HG03066 (cell line): ENCODE measurements around the gene VAX1.
"Not testable (repeated sequence)": the region's sequence is repeated elsewhere in the genome, so short reads cannot be mapped to it uniquely, and the experiment has no call there.

Experiments used
- ATAC-seq: cut with Tn5 transposase; IDR thresholded peaks from one replicate; pipeline ENCODE4 v1.9.1; 2021; ENCODE audit warnings: low read depth; ENCODE audit not compliant: unreplicated experiment

The VAX1 gene

DNA sequence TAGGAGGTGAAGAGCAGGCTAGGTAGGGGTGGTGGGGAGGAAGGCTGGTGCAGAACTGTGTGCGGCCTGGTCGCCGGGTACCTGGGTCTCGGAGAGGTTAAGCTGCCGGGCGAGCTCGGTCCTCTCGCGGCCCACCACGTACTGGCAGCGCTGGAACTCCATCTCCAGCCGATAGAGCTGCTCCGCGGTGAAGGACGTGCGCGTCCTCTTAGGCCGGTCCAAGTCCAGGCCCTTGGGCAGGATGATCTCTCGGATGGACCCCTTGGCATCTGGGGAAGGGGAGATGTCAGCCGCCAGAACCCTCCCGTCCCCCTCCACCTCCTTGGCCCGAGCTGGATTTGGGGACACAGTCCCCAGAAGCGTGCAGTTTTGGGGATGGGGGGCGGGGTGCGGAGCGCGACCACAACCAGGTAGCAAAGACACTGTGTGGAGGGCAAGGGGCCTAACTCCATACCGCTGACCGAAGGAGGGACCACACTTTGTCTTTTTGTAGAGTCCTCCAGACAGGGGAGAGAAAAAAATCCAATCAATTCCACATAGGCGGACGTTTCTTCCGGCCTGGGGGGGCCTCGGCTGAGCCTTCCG lies 1.6 kb downstream of the VAX1 start:
- no peak for ATAC-seq

DNA sequence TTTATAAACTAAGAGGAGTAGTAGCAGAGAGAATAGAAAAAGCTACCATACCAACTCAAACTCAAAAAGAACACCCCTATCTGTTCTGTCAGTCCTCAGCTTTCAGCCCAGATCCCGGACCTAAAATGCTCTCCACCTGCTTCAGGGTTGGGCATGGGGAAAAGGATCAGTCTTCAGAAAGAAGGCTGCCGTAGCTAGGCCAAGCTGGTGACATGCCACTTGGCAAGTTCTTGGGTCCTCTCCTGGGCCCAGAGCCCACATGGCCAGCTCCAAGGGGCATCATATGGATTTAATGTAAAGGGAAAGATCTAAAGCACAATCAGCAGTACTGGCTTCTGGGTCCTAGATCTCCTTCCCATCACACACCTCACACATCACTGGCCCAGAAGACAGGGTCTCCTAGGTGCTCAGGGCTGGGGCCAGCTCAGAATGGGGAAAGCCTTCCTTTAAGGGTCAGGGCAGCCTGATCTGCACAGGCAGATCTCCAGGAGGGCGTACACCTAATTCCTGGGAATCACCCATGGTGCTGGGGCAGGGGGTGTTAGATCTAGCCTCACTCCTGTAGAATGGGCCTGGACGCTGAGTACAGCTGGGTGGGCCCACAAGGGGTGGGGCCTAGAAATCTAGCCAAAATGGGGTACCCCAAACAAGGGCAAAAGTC lies 2.5 kb downstream of the VAX1 start:
- no peak for ATAC-seq

DNA sequence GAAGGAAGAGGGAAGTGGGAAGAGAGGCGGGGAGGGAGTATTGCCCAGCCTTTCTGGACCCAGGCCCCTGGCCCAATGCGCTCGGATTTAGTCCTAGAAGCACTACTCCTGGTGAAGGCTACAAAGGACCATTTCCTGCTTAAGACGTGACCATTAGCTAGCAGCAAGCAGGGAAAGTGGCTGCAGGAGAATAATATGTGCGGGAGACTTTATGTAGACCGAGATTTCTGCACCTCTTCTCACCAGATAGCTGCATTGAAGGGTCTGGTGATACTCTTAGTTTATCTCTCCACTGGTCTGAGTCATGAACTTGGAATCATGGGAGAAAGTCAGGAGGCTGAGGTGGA lies 3.1 kb downstream of the VAX1 start:
- no peak for ATAC-seq

DNA sequence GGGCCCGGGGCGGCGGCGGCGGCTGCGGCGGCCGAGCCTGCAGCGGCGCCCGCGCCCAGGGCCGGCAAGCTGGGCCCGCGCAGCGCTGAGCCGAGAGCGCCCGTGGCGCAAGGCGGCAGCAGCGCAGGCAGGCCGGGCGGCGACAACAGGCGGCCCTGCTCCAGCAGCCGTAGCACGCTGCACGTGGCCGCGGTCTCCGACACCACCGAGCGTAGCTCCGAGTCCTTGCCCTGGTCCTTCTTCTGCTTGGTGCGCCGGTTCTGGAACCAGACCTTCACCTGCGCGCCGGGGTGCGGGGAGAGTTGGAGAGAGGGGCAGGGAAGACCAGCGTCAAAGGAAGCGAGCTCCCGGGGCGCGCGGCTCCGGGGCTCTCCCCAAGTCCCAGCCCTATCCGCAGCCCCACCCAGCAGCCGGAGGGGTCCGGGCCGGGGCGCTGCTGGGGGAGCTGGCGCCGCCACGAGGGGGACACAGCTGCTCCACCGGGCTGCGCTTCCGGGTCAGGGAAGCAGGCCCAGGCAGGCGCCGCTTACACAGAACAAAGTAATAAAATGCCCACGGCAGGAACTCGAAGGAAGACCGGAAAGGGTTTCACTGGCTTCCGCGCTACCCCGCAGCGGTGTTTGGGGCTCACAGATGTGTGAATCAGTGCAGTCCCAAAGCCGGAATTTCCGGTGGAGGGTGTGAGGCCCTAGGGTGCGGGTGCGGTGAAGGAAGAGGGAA lies 3.6 kb downstream of the VAX1 start:
- ATAC-seq, result no peak

DNA sequence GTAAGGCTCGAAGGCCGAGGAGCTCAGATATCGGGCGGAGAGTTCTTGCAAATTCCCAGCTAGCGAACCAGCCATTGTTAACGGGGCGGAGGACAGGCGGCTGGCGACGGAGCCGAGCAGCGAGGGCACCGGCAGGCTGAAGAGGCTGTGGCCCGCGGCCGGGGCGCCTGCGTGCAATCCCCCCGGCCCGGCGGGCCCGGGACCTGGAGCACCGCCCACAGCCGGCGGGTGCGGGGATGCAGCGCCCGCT lies 4.1 kb downstream of the VAX1 start:
- no peak for ATAC-seq

DNA sequence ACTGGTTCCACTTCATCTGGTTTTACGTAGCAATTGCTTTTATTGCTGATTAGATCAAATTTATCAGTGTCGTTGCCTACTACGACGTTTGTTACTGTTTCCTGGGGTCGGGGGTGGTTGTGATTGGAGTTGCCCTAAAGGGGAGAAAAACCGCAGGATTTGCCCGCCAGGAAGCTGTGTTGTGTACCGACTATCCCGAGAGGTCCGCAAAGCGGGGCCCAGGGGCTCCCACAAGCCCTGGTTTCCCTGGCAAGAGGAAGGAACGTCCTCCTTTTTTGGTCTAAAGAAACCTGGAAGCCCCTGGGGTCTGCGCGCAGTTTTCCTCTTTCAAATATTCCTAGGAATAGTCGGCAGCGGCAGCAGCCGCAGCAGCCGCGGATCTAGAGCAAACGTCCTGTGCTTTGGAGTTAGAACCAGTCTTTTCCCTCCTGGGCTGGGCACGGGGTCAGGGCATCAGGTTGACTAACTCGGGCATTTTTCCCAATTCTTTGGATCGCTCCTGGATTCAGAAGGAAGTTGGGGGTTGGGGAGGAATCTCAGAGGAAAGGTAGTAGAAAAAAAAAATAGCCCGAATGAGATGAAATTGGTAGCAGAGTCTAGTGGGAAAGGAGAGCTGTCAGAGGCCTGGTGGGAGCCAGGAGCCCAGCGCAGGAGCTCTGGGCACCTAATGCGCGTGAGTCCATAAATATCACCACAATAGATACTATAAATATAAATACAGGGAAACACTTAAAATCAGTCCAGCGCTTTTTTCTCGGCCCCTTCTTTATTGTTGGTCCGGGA lies 4.6 kb downstream of the VAX1 start:
- no peak for ATAC-seq

DNA sequence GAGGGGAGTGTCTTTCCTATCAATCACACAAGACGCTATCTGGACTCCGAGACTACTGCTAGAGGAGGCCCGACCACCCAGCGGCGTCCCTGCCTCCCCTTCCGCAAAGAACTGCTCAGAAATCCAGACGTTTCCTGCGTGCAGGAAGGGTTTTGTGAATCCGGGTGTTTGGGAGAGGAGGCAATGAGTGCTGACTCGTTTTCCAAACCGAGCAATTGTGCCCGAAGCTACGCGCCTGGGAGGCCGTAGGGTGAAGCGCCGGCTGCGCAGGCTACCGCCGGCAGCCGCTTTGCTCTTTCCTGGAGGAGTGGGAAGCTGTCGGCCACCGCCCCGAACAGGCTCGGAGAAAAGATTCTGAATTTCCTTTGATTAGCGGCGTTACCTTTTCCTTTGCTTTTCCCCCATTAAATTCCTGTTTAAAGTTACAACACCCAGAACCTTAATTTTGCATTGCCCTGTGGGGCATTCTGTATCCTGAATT lies 5.3 kb downstream of the VAX1 start:
- ATAC-seq, result no peak

DNA sequence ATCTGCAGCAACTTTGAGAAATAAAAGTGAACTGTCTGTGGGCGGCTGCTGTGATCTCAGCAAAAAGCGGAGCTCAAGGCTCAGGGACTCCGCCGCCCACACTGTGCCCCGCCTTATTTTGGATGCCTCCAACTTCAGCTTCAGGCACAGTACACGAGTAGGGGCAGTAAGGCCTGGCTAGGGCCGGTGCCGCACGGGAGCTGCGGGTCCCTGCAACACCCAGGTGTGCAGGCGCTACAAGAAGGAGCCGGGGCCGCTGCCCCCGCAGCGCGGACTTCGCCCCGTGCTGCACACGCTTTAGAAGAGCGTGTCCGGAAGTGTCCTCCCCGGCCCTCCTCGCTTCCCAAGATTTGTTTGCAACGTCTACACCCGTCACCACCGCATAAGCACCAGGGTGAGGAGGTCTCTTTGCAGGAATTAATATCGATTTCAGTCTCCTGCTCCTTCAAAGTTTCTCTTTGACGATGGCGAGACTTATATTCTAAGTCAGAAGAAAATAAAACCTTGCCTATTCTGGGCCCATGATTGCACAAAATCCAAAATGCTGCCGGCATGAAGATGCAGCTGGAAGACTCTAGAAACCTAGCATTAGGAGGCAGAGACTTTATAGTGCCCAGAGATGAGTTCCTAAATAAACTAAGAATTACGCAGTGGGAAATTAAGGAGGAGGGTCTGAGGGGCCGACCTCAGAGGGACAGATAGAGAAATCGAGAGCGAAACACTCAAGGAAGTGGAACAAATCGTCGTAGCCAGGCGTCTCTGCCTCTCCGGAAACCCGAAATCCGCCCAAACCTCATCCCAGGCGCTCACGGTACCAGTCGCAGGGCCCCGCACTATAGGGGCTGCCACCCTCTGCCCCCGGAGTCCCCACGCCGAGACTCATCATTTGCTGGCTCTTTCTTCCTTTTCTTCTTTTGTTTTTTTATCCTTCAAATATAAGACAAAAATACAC lies 6.4 kb downstream of the VAX1 start:
- no peak for ATAC-seq

DNA sequence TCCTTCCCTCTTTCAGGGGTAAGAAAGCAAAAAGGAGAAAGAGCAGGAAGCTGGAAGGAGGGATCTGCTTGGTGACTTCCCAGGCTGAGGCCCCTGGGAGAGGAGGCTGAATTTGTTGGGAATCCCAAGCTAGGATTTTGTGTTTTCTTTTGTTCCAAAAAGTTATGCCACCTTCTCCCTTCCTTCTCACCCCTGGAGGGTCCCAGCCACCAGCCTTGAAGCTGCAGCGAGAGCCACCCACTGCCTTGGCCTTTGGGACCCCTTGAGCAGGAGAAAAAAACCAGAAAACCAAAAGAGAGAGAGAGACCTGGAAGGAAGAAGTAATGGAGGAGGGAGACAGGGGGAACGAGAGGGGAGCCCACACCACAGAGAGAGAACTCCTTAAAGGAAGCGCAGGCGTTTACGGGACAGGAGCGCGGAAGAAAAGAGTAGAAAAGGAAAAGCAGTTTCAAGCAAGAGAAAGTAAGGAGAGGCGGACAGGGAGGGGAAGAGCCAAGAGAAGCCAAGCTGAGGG lies 7.2 kb downstream of the VAX1 start:
- no peak for ATAC-seq

DNA sequence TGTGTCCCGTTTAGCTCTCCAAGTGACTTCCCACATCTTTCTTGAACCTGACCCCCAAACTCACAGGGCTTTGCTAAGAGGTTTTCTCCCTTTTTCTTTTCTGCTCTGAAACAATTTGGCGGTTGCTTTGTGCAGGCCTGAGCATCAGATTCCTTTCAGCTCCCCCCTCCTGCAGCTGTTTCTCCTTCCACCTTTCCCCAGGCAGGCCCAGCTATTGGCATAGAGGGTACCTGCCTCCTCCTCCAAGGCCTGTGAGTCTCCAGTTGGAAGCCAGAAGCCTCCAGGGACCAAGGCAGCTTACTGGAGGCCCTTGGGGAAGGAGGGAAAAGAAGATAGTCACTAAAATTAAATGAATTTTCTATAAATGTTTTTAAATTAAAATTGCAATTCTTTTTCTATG lies 7.7 kb downstream of the VAX1 start:
- no peak for ATAC-seq

DNA sequence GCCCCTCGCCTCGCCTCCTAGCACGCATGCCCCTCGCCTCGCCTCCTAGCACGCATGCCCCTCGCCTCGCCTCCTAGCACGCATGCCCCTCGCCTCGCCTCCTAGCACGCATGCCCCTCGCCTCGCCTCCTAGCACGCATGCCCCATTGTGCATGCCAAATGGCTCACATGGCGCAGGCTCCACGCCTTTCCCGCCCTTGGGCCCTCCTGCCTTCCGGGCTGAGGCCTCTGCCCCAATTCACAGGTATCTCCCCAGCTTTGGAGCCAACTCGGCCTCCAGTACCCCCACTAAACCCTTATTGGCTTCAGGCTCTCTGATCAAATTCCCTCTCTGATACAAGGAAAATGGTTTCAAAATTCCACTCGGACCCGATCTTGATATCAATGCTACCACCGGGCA lies 11.4 kb downstream of the VAX1 start:
- ATAC-seq, result not testable (repeated sequence)

DNA sequence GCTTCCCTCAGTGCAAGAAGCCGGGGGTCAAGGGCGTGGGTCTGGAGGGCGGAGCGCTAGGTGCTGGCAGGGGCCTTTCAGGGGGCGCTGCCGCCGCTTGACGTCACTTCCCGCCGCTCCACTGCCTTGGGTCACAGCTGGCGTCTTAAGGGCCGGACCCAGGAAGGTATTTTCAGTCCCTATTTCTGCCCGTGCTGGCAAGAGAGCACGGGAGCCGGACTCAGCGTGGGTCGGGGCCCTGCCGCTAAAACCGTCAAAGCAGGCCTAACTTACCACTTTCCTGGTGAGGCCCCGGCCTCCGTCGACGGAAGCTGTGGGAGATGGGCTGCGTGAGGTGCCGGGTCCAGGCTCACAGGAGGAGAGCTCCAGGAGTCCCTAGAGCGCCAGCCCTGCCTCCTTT lies 12.0 kb downstream of the VAX1 start:
- ATAC-seq, result no peak

DNA sequence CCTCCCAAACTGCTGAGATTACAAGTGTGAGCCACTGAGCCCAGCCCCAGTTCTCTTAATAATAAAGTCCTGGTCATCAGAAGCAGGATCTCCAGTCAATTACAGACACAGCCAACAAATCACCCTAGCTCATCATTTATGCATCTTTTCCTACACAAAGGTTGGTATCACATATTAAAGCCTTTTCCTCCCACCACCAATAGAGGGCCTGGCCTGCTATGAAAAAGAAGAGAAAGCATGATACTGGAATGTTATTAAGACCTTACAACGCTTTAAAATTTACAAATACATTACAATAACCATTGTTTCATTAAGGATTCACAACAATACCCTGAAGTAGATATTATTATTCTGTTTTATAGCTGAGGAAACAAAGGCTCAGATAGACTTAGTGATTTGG lies 25.9 kb downstream of the VAX1 start:
- no peak for ATAC-seq

DNA sequence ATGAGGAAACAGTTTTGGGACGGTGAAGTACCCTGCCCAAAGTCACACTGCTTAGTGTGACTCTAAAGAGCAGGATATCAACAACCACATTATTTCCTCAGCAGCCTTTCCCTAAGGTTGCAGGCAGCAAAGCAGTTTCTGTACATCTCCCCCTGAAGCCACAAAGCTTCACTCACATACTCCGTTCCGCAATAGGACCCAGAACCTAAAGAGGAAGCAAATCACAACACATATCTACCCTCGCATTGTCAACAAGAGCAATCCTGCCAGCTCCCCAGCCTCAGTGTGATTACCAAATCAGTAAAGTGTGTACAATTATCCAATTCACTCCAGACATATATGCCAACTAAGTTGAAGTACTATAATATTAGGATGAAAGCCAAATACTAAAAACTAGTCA lies 30.8 kb downstream of the VAX1 start:
- ATAC-seq, result no peak

DNA sequence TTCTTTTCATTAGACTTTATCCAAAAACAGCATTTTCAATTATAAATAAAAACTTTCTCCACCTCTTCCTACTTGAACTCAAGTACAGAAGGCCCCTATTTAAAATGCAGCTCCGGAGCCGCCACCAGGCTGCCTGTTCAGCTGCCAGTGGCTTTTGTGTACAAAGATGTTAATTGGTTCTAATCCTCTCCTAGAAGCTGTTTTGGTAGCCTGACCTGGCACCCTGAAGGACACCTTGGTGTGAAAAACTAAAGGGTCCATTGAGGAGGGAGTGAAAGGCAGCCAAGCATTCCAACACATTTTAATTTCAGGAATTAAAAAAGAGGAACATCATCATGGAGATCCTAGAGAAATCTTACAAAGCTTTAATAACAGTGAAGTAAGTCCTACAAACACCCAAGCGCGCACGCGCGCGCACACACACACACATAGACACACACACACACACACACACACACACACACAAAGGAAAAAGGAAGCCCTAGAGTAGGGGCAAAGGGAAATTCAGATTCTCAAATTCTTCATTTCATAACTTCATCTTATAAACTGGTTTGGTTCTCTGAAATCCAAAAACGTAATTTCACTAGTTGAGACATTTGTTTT lies 41.4 kb downstream of the VAX1 start:
- no peak for ATAC-seq

DNA sequence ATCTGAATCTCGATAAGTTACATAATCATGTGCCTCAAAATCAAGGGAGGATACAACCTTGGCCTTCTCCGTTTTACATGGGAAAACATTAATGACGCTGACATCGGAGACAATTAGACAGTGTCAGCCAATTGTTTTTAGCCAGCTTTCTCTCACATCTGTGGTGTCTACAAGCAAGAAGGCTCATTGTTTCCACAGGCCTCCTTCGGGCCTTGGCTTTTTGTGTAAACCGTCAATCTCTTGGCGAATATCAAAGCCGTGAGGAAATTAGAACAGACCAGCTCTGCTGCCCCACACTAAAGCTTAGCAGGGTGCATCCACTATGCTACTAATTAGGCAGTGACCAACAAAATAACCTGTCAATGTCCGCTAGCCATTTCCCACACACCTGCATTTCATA lies 43.2 kb downstream of the VAX1 start:
- no peak for ATAC-seq

DNA sequence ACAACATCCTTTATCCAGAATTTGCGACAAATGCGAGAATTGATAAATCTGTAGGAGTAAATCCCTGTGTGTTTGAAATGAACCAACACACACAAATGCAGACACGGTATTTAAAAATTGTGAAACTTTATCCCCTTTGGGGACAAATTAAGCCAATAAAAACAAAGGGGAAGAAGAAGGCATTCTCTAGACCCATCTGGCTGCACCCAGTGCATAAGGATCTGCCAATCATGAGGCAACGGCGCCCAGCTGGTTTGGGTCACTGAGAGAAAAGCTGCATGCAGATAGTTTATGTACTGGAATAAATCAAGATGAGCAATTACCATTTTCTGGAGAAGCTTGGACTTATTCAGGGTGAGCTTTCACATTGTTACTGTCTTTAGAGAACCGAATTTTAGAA lies 45.7 kb downstream of the VAX1 start:
- no peak for ATAC-seq

DNA sequence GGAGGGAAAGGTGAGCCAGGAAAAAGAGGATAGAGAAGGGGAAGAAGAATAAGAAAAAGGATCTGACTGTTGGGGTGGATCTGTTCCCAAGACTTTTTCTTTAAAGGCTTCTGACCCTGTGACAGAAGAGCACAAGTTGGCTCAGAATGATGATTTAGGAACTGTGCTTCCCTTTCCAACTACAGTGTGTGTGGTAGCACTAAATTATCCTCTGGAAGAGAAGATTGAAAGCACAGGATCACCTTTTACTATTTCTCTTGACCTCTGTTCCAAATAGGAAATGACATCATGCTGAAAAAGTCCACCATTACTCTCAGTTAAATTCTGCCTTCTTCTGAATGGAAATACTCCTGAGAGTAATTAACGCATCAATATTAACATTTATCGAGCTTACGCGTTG lies 47.2 kb downstream of the VAX1 start:
- no peak for ATAC-seq

DNA sequence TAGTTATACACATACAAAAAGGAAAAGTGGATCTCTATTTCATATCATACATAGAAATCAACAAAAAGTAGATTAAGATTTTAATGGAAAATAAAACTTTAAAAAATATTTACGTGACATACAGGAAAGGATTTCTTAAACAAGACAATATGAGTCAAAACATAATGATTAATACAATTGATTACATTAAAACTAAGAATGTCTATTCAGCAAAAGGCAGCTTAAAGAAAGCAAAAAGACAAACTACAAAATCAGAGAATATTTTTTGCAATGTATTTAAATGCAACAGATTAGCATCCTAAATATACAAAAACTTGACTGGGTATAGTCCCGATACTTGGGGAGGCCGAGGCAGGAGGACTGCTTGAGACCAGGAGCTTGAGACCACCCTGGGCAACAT lies 50.5 kb downstream of the VAX1 start:
- no peak for ATAC-seq

DNA sequence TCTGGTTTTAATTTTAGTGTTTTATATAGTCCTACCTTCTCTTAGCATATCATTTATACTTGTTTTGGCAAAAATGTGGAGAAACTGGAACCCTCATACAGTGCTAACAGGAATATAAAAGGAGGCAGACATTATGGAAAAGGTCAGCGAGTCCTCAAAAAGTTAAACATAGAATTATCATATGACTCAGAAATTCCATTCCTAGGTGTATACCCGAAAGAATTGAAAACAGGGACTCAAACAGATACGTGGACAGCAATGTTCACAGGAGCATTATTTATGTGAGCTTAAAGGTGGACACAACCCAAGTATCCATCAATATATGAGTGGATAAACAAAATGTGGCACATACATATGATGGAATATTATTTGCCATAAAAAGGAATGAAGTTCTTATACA lies 51.5 kb downstream of the VAX1 start:
- no peak for ATAC-seq
